HG03064 (cell line): ENCODE results near the gene NQO2.
A peak's percentile ranks its signal among the peaks of the same experiment; 100 is the strongest.

ENCODE experiments used
- ATAC-seq: cut with Tn5 transposase; IDR thresholded peaks from one replicate; pipeline ENCODE4 v1.9.1; 2021; ENCODE audit warnings: low read depth; ENCODE audit not compliant: unreplicated experiment

NQO2 gene

GRCh38 chr6:3068329-3069214, 68.9 kb downstream of the NQO2 start, which contains the start of gene RIPK1:
RIPK1 (plus strand) TSS chr6:3068494; CDS start chr6:3076824, 8,330 bp downstream.
- peak; percentile 83 for ATAC-seq
